ENCODE data around the gene PGM5.
"Not testable (repeated sequence)": the region's sequence is repeated elsewhere in the genome, so short reads cannot be mapped to it uniquely, and the experiment has no call there.

Gene PGM5

GRCh38 chr9:68383894-68384293, 27.5 kb downstream of the PGM5 start:
- not testable (repeated sequence) for DNase-seq

- not testable (repeated sequence) for DNase-seq
Measured at GRCh38 chr9:68389558-68389957, 33.1 kb downstream of the PGM5 start.

GRCh38 chr9:68390737-68391136, 34.3 kb downstream of the PGM5 start:
- not testable (repeated sequence) for DNase-seq

DNA sequence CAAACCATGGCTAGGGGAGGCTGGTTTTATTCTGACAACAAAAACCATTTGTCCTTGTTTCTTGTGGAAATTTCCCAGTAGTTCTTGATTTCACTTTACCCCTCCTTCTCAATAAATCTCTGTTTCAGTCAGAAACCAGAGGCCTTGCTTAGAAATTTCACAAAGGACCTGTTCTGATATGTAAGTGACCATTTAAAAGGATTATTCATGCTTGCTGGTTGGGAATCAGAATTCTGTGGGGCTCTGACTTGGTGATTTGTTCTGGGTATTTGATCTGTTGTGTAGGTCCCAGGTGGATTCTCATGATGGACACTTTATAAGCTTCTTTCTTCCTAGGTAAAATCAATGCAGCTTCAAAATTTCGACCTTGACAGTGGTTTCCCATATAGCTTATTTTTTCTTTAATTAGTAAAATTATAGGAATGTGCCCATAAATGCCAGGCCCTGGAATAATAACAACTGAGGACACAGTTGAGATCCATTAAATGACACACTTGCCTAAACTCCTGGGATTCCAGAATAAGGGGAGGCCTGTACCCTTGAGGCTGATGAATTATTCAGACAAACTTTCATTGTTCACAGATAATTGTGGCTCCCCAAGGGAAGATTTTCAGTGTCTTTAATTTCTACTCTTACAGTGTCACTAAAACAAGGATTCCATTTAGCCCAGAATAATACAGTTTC, 40.1 kb downstream of the PGM5 start:
- DNase-seq = not testable (repeated sequence)

DNA sequence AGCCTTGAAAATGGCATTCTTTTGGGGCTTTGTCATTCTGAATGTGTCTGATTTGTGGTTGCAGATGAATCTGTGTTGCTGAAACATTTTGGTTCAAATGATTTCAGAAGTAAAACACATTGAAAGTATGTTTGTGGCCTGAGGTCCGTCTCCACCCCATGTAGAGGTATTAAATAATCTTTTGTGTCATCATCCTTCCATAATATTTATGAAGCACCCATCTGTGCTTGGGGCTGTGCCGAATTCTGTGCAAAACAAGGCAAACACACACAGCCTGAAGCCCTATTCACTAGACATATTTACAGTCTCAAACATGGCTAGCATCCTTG, 40.6 kb downstream of the PGM5 start:
- not testable (repeated sequence) for DNase-seq

GRCh38 chr9:68397796-68398195, 41.4 kb downstream of the PGM5 start:
- DNase-seq = not testable (repeated sequence)

DNA sequence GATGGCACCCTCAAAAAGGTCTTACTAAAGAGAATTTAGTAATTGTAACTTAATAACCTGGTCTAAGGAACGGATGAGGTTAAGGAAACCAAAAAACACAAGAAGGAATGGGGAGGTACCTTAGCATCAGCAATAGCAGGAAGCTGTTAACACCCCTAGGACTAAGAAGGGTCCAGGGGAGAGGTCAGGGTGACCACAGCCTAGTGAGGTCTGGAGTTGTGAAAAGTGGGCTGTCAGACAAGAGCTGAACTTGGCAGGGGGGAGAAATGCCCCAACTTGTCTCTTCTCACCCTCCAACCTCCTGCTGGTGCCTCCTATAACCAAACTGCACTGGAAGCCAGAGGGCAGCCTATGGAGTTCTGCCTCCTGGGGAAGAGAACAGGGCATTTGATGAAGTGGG, 41.9 kb downstream of the PGM5 start:
- not testable (repeated sequence) for DNase-seq

- DNase-seq = not testable (repeated sequence)
Measured at GRCh38 chr9:68404421-68405185, 48.2 kb downstream of the PGM5 start.

DNA sequence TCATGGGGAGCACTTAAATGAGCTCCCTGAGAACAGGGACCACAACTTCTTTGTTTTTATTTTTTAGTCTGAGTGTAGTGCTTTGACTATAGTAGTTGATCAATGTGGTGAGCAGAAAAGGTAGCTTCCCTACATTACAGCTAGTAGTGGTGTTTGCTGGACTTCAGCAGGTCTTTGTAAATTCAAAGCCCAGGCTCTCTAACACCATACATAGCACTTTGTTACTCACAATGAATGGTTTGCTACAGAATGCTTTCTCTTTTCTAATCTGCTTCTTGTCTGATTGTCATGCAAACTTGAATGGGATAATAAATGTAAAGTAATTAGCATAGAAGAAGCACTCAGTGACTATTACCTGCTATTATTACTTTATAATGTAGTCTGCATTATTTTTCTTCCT, 55.5 kb downstream of the PGM5 start:
- not testable (repeated sequence) for DNase-seq

DNA sequence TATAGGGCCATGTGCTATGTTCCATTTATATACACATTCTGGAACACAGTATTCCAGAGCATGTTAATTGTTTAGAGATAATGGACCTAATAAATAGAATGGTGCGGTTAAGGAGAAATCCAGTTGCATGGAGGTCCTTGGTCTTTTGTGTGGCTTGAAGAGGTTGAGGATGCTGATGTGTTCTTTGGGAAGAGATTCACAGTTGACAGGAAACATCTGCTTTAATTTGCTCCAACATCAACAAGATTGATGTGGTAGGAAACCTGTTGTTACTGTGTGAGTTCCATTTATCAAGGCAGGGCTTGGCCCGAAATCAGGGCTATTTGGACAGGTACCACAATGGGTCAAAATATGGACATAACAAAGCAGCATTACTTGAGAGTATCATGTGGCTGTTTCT, 56.3 kb downstream of the PGM5 start:
- not testable (repeated sequence) for DNase-seq

- DNase-seq = not testable (repeated sequence)
Measured at GRCh38 chr9:68415065-68415464, 58.7 kb downstream of the PGM5 start.

GRCh38 chr9:68416936-68417564, 60.6 kb downstream of the PGM5 start:
- no peak for DNase-seq

- DNase-seq = no peak
Measured at GRCh38 chr9:68417762-68418161, 61.4 kb downstream of the PGM5 start.

DNA sequence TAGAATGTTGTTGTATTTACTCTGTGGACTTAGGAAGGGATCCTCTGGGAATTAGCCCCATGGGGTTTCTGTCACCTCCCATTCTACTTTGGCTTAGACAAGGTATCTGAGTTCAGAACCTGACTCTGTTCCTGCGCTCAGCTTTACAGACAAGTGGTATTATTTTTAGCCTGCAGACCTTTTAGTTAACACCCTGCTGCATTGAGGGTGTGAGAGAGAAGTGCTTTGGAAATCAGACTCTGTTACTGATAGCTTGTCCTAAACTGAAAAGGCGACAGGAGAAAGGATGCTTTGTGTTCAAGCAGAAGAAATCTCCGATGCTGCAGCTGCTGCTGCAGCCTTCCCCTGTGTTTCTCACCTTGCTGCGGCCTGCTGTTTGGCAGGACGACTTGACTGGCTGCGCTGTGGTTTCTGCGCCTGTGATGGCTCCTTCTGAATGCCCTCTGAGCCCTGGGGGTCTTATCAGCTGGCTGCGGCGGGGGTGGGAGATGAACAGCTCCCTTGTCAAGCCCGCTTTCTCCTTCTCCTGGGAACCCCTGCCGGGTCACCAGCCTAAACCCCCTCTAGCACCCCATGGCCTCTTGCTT, 61.9 kb downstream of the PGM5 start:
- no peak for DNase-seq

- DNase-seq = no peak
Measured at GRCh38 chr9:68419901-68420300, 63.5 kb downstream of the PGM5 start.

DNA sequence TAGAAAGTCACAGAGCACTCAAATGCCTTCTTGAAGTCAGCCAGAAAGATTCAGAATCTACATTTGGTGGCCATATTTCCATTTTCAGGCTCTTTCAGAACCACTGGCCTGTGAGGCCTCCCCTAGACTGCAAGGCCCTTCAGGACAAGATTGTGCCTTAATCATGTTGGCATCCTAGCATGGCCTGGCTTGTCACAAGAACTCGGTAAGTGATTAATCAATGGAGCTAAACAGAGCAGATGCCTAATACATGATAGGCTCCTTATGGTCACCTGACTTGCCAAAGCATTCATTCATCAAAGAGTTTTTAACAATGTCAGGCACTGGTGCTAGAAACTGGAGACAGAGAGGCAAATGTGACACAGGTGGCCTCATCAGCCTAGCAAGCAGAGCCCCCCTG, 70.3 kb downstream of the PGM5 start:
- DNase-seq = no peak

DNA sequence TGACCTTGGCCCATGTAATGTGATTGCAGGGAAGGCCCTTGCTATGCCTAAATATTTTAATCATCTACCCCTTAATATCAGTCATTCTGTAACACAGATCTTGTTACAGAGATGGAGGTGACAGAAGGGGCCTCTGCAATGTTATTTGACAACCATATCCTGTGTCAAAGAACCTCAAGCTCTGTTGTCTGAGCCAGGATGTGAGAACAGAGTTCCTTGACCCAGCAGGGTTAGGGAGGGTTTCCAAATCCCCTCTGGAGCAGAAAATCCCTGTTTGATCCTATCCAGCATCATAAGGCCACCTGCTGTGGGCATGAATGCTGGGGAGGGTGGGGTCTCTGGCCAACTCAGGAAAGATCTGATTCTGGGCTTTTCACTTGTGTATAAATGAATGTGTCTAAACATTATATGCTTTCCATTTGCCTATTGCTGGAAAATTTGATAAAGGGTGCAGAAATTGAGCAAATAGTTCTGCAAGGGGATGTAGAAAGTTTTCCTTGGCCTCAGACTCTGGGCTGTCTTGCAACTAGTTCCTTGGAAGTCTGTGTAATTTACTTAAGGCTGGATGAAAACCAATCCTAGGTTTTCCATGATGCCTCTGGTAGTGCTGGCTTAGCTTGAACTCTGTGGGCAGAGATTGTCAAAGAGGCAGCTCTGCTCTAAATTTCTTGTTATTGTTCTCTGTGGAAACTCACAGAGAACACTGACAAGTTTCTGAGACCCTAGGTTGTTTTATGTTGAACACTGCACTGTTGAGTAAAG, 71.0 kb downstream of the PGM5 start:
- no peak for DNase-seq

DNA sequence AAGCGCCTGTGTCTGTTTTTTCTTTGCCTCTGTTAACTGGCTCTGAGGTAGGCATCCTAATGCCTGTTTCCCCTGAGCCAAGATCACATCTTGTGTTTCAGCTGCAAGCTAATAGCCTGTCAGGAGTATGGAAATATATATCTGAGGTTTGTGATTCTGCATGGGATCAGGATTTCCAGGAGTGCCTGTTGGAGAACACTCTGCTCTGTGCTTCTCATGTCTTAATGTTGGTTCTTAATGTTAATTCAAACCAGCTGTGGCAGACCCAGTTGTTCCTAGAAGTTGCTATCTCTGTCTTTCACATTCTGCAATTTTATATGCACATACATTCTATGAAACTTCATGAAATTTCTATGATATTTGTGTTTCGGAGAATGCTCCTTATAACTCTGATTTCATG, 72.1 kb downstream of the PGM5 start:
- no peak for DNase-seq

DNA sequence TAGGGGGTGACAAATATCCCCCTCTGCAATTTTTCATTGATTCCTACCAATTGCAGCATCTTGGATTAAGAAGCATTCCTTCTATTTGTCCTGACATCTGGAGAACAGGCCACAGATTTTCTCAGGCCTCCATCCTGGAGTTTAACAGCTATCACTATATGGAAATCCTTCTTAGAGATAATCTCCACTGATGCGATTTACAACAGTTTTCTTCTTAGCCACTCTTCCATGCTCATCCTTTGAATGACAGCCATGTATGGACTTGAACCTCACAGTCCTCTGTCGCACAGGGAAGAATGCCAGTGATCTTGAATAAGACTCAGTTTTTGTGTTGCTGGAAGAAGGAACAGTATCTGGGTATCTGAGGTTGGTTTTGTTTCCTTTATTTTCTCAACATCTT, 73.2 kb downstream of the PGM5 start:
- DNase-seq = no peak

GRCh38 chr9:68431307-68431706, 74.9 kb downstream of the PGM5 start:
- no peak for DNase-seq

GRCh38 chr9:68433531-68434110, 77.2 kb downstream of the PGM5 start:
- DNase-seq = no peak

GRCh38 chr9:68437785-68438184, 81.4 kb downstream of the PGM5 start:
- DNase-seq = no peak

DNA sequence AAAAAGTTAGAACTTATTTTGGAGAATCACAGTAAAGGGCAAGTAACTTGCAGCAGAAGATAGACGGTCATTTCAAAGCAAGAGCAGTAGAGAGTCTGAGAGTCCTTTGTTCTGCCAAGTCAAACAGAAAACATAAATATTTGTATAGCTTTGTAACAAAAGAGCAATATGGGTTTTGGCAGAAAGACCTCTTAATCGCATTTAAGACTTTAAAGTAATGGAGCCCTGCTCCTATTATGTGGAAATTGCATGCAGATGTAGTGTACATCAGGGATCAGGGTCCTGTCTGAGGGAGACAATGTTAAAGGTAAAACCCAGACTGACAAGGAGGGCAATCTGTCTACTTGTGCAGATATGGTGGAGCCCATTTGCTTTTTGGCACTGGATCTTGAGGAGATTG, 87.2 kb downstream of the PGM5 start:
- no peak for DNase-seq
